GM19468 (cell line): ENCODE results near the gene GTF2H4.

Source experiments
- ATAC-seq: cut with Tn5 transposase; IDR thresholded peaks from one replicate; pipeline ENCODE4 v1.9.1; 2021; ENCODE audit warnings: mild to moderate bottlenecking, moderate library complexity, moderate number of reproducible peaks; ENCODE audit not compliant: unreplicated experiment; ENCODE audit errors: extremely low read depth

The GTF2H4 gene

DNA sequence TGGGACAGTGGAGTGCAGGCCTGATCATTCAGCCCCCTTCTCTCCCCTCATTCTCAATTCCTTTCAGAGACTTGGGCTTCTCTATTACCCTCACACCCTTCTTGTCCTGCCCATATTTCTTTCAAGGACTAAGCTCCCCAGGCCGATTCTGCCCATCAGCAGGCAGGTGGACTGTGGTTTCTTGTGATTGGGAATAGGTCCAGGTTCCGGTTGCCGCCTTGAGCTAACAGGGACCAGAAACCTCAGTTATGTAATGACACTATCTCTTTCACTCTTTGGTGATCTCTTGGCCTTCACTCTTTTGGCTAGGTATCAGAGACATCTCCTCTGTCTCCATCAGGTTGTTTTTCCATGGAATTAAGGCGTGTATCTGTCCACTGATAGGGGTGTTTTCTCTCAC, 39.2 kb downstream of the GTF2H4 start:
- no peak for ATAC-seq

DNA sequence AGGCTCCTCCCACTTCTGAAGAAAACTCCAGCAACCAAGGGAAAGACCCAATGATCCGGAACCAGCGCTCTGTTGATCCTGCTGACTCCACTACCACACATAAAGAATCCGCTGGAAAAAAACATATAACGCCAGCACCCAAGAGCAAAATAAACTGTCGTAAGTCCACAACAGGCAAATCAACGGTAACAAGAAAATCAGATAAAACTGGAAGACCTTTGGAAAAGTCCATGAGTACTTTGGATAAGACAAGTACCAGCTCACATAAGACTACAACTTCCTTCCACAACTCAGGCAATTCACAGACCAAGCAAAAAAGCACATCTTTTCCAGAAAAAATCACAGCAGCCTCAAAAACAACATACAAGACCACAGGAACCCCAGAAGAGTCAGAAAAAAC, 40.8 kb downstream of the GTF2H4 start:
- ATAC-seq = no peak

DNA sequence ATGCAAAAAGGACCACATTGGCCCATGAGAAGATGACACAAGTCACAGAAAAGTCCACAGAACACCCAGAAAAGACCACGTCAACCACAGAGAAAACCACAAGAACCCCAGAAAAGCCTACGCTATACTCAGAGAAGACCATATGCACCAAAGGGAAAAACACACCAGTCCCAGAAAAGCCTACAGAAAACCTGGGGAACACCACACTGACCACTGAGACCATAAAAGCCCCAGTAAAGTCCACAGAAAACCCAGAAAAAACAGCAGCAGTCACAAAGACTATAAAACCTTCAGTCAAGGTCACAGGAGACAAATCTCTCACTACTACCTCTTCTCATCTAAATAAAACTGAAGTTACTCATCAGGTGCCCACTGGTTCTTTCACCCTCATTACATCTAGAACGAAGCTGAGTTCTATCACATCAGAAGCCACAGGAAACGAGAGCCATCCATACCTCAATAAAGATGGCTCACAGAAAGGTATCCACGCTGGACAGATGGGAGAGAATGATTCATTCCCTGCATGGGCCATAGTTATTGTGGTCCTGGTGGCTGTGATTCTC, 44.0 kb downstream of the GTF2H4 start:
- ATAC-seq = no peak

DNA sequence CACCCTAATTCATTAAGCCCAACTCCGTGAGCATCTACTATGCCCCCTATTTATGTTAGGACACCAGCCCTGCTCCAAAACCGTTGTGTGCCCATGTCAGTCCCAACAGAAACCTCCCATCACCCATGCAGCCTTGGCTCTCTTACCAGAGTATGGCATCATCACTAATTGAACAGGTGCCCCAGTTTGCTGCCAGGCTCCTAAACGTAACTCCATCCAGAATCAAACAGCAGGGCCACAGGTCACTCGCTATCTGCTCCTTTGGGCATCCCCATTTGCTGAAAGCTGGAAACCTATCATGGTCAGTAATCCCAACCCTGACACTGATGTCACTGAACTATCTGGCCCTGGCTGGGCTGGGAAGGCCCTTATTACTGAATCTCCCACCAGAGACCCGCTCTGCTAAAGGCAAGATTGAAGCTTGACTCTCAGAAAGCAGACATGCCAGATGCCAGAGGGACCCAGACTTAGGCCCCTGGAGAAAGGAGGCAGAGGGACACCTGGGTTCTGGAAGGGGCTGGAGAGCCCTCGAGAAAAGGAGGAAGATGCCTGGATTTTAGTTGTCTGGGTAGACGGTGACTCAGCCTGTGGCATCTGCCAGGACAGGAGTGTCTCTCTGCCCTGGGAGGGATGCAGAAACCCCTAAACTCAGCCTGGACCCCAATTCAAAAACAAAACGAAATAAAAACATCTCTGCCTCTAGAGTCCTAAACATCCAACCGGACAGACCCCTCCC, 46.8 kb downstream of the GTF2H4 start:
- ATAC-seq = no peak

DNA sequence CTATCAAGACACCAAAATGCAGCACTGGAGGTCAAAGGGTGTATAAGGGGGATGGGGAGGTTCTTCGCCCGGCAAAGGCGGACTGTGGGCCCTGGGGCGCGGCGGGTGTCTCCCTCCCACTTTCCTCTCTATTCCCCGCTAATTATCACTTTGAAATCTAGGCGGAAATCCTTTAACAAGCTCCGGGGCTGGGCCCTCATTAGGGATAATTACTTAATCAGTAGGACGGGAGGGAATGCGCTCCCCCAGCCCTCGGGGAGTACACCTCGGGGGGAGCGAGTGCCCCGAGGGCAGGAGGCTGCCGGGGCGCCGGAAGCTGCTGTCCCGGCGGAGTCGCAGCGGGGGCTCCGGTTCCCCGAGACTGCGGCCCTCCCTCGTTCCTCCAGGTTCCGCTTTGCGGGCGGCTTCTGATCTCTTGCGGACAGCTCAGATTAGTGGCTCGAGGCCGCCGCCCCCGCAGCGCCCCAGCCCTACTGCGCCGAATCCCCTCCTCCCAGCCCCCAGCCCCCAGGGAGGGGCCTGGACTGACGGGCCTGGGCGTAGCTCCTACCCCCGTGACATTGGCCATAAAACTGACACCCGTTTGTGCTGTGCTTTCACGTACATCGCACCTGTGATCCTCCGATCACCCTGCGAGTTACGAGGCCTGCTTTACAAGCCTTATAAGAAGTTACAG, 47.5 kb downstream of the GTF2H4 start:
- peak; percentile 55 for ATAC-seq

DNA sequence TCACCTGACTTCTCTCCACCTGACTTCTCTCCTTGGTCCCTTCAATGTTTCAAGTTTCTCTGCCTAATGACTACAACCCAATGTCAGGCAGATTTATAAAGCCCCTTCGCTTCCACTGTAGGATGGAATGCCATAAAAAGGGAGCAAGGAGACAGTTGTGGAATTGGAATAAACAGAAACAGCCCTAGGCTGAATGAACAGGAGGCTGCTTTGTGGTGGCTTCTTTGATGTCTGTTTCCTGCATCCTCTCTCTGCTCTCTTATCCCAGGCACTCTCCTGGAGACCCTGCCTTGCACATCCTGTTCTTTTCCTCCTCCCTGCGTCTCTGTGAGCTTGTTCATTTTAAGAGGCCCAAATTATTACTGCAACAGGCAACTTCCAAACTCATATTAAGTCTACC, 49.7 kb downstream of the GTF2H4 start:
- ATAC-seq = no peak

DNA sequence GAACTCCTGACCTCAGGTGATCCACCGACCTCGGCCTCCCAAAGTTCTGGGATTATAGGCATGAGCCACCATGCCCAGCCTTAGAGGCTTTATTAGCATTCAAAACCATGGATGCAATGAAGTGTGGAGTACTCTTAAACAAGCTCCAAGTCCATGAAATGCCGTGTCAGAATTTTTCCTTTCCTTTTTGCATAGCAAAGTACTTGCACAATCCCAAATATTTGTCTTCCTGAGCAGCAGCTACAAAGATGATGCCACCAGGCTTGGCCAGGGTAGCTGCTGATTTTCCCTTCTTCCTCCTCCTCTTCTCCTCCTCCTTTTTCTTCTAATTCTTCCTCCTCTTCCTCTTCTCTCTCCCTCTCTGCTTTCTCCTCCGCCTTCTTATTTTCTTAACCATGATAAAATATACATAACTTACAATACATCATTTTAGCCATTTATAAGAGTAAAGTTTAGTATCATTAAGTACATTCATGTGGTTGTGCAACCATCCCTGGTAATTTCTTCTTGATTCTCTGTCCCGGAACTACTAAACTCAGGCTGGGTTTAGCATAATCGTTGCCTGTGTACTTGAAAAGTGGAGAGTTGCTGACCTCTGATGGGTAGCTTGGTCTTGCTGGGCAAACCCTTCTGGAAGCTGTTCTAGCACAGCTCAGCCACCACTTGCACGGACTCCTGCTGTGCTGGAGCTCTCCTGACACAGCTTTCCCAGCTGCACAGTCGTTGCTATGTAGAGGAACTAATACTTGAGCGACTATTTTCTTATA, 53.1 kb downstream of the GTF2H4 start:
- ATAC-seq = no peak

DNA sequence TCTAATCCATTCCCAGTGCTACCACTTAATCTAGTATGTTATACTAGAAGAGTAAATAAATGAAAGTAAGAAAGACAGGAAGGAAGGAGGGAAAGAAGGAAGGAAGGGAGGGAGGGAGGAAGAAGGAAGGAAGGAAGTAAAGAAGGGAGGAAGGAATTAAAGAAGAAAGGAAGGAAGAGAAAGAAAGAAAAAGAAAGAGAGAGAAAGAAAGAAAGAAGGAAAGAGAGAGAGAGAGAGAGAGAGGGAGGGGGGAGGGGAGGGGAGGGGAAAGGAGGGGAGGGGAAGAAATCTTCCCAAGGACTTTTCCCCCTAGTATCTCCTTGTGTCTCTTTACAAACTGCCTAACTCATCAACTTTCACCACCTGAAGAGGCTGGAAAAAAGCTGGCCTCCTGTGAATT, 54.7 kb downstream of the GTF2H4 start:
- ATAC-seq = no peak

DNA sequence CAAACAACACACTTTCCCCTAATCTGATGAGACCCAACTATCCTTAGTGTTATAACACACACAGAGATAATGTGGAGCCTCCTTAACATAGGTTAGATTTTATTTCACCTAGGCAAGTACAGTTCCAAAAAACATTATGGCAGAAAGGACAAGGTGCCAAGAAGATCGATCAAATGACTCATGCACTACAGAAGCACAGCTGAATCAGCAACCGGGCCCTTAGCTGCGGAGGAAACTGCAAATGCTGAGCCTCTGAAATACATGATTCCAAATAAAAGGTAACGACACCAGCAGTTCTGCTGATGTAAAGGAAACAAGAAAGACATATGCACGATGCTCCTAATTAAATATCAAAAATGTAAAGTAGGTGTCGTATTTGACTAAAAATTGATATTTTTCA, 55.6 kb downstream of the GTF2H4 start:
- ATAC-seq = no peak
